Measurements from ENCODE around the gene SPO11.

The SPO11 gene

GRCh38 chr20:57310821-57311514 lies 18.6 kb upstream of the SPO11 start:
- no peak overlapping the region for H3K27ac ChIP-seq (ENCODE audit: low read length)
- no peaks in the 10 kb centered on the region for H3K36me3 ChIP-seq (ENCODE audit: control insufficient read depth in 2 of 2, insufficient read depth in 2 of 2, low read length in 2 of 2)
- H3K9ac ChIP-seq (ENCODE audit: low read length in 2 of 2) = no peak overlapping the region
- peaks cover 6 to 8% of the 10 kb centered on the region in 2 donors for H3K27me3 ChIP-seq (ENCODE audit: control insufficient read depth in 1 of 2, insufficient read depth in 2 of 2, low read length in 2 of 2)
- H3K9me3 ChIP-seq (ENCODE audit: control insufficient read depth in 2 of 2, low read length in 2 of 2) = no peaks in the 10 kb centered on the region
- no peaks in the 10 kb centered on the region for H3K4me1 ChIP-seq (ENCODE audit: control insufficient read depth, insufficient read depth, low read length)
- no peak overlapping the region for H3K4me3 ChIP-seq (ENCODE audit: low read length in 2 of 2)

DNA sequence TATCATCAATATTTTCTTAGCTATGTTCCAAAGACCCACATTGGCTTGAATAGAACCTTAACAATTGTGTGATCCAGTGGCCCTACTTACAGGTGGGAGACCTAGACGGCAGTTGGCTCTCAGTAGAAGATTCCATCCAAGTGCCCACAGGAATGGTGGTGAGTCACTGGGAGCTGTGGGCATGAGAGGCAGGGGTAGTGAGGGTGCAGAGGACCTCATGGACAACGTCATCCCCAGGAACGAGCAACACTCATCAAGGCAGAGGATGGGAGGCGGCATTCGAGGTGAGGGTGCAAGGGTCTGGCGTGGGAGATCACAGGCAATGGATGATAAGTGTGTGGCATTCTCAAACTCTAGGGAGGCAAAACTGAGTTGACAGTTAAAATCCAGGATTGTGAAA lies 17.5 kb upstream of the SPO11 start:
- Histone ChIP-seq H3K27ac (ENCODE audit: low read length) (no peak overlapping the region), H3K36me3 (ENCODE audit: control insufficient read depth in 2 of 2, insufficient read depth in 2 of 2, low read length in 2 of 2) (no peaks in the 10 kb centered on the region), H3K4me1 (ENCODE audit: control insufficient read depth, insufficient read depth, low read length) (no peaks in the 10 kb centered on the region), H3K27me3 (ENCODE audit: control insufficient read depth in 1 of 2, insufficient read depth in 2 of 2, low read length in 2 of 2) (peaks cover 6 to 8% of the 10 kb centered on the region in 2 donors), H3K9ac (ENCODE audit: low read length in 2 of 2) (no peak overlapping the region), H3K4me3 (ENCODE audit: low read length in 2 of 2) (no peak overlapping the region), H3K9me3 (ENCODE audit: control insufficient read depth in 2 of 2, low read length in 2 of 2) (no peaks in the 10 kb centered on the region)

- Histone ChIP-seq H3K4me1 (ENCODE audit: control insufficient read depth, insufficient read depth, low read length) (no peaks in the 10 kb centered on the region), H3K27me3 (ENCODE audit: control insufficient read depth in 1 of 2, insufficient read depth in 2 of 2, low read length in 2 of 2) (peaks cover 3 to 8% of the 10 kb centered on the region in 2 donors), H3K9ac (ENCODE audit: low read length in 2 of 2) (no peak overlapping the region), H3K36me3 (ENCODE audit: control insufficient read depth in 2 of 2, insufficient read depth in 2 of 2, low read length in 2 of 2) (no peaks in the 10 kb centered on the region), H3K9me3 (ENCODE audit: control insufficient read depth in 2 of 2, low read length in 2 of 2) (no peaks in the 10 kb centered on the region), H3K27ac (ENCODE audit: low read length) (no peak overlapping the region), H3K4me3 (ENCODE audit: low read length in 2 of 2) (no peak overlapping the region)
Measured at GRCh38 chr20:57313230-57313629, 16.4 kb upstream of the SPO11 start.

DNA sequence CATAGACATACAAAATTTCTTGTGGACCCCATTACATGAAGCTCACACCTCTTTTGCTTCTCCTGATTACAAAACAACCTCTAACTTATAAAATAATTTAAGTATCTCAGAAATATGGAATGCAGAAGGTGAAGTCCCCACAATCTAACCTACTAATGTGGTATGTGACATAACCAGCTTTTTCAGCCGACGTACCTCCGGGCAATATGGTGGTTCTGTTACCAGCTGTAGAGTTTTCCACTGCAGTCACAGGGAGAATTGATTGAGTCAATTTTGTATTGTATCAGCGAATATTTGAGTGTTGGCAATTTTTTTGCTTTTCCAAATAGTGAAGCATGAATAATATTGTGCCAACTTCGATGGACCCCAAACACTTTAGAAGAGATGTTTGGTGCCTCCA lies 15.7 kb upstream of the SPO11 start:
- no peak overlapping the region for H3K27ac ChIP-seq (ENCODE audit: low read length)
- H3K4me3 ChIP-seq (ENCODE audit: low read length in 2 of 2) = no peak overlapping the region
- H3K27me3 ChIP-seq (ENCODE audit: control insufficient read depth in 1 of 2, insufficient read depth in 2 of 2, low read length in 2 of 2) = peaks cover 3 to 8% of the 10 kb centered on the region in 2 donors
- no peaks in the 10 kb centered on the region for H3K36me3 ChIP-seq (ENCODE audit: control insufficient read depth in 2 of 2, insufficient read depth in 2 of 2, low read length in 2 of 2)
- H3K9me3 ChIP-seq (ENCODE audit: control insufficient read depth in 2 of 2, low read length in 2 of 2) = no peaks in the 10 kb centered on the region
- no peak overlapping the region for H3K9ac ChIP-seq (ENCODE audit: low read length in 2 of 2)
- no peaks in the 10 kb centered on the region for H3K4me1 ChIP-seq (ENCODE audit: control insufficient read depth, insufficient read depth, low read length)

- no peak overlapping the region for H3K4me3 ChIP-seq (ENCODE audit: low read length in 2 of 2)
- H3K9ac ChIP-seq (ENCODE audit: low read length in 2 of 2) = no peak overlapping the region
- peaks cover 3 to 6% of the 10 kb centered on the region in 2 donors for H3K27me3 ChIP-seq (ENCODE audit: control insufficient read depth in 1 of 2, insufficient read depth in 2 of 2, low read length in 2 of 2)
- no peaks in the 10 kb centered on the region for H3K36me3 ChIP-seq (ENCODE audit: control insufficient read depth in 2 of 2, insufficient read depth in 2 of 2, low read length in 2 of 2)
- H3K27ac ChIP-seq (ENCODE audit: low read length) = no peak overlapping the region
- no peaks in the 10 kb centered on the region for H3K4me1 ChIP-seq (ENCODE audit: control insufficient read depth, insufficient read depth, low read length)
- no peaks in the 10 kb centered on the region for H3K9me3 ChIP-seq (ENCODE audit: control insufficient read depth in 2 of 2, low read length in 2 of 2)
Measured at GRCh38 chr20:57315083-57315975, 14.3 kb upstream of the SPO11 start.

- H3K4me3 ChIP-seq (ENCODE audit: low read length in 2 of 2) = no peak overlapping the region
Measured at GRCh38 chr20:57315976-57316480, 13.6 kb upstream of the SPO11 start.

GRCh38 chr20:57316795-57317201 lies 12.8 kb upstream of the SPO11 start:
- Histone ChIP-seq H3K9ac (ENCODE audit: low read length in 2 of 2) (no peak overlapping the region), H3K9me3 (ENCODE audit: control insufficient read depth in 2 of 2, low read length in 2 of 2) (no peaks in the 10 kb centered on the region), H3K36me3 (ENCODE audit: control insufficient read depth in 2 of 2, insufficient read depth in 2 of 2, low read length in 2 of 2) (no peaks in the 10 kb centered on the region), H3K4me1 (ENCODE audit: control insufficient read depth, insufficient read depth, low read length) (no peaks in the 10 kb centered on the region), H3K27ac (ENCODE audit: low read length) (no peak overlapping the region), H3K27me3 (ENCODE audit: control insufficient read depth in 1 of 2, insufficient read depth in 2 of 2, low read length in 2 of 2) (peaks cover 5 to 12% of the 10 kb centered on the region in 2 donors), H3K4me3 (ENCODE audit: low read length in 2 of 2) (no peak overlapping the region)

More at GRCh38 chr20:57315976-57316480, 13.6 kb upstream of the SPO11 start:
- Histone ChIP-seq H3K4me1 (ENCODE audit: control insufficient read depth, insufficient read depth, low read length) (no peaks in the 10 kb centered on the region), H3K9me3 (ENCODE audit: control insufficient read depth in 2 of 2, low read length in 2 of 2) (no peaks in the 10 kb centered on the region), H3K27ac (ENCODE audit: low read length) (no peak overlapping the region), H3K9ac (ENCODE audit: low read length in 2 of 2) (no peak overlapping the region), H3K27me3 (ENCODE audit: control insufficient read depth in 1 of 2, insufficient read depth in 2 of 2, low read length in 2 of 2) (peaks cover 3 to 6% of the 10 kb centered on the region in 2 donors), H3K36me3 (ENCODE audit: control insufficient read depth in 2 of 2, insufficient read depth in 2 of 2, low read length in 2 of 2) (no peaks in the 10 kb centered on the region)

DNA sequence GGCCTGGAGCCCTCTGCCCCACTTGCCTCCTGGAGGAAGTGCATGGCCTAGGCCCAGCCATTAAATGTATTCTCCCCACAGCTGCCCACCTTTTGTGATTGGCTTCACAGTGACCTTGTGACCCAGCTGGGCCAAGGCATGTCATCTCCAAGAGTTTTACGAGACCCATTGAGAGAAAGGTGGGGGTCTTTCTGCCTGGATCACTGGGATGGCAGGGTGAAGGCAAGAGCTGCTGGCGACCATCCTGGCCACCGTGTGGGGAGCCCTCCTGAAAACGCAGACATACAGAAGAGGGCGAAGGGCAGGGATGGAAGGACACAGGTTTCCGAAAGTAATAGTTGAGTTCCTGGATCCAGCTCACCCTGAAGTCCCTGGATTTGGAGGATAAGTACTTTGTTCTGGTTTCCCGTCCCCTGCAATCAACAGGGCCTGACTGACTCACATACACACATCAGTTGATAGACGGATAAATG lies 12.3 kb upstream of the SPO11 start:
- no peaks in the 10 kb centered on the region for H3K4me1 ChIP-seq (ENCODE audit: control insufficient read depth, insufficient read depth, low read length)
- H3K27ac ChIP-seq (ENCODE audit: low read length) = no peak overlapping the region
- peaks cover 9 to 13% of the 10 kb centered on the region in 2 donors for H3K27me3 ChIP-seq (ENCODE audit: control insufficient read depth in 1 of 2, insufficient read depth in 2 of 2, low read length in 2 of 2)
- no peaks in the 10 kb centered on the region for H3K36me3 ChIP-seq (ENCODE audit: control insufficient read depth in 2 of 2, insufficient read depth in 2 of 2, low read length in 2 of 2)
- no peaks in the 10 kb centered on the region for H3K9me3 ChIP-seq (ENCODE audit: control insufficient read depth in 2 of 2, low read length in 2 of 2)
- no peak overlapping the region for H3K9ac ChIP-seq (ENCODE audit: low read length in 2 of 2)
- no peak overlapping the region for H3K4me3 ChIP-seq (ENCODE audit: low read length in 2 of 2)

GRCh38 chr20:57317789-57318371 lies 11.7 kb upstream of the SPO11 start:
- Histone ChIP-seq H3K27ac (ENCODE audit: low read length) (no peak overlapping the region), H3K4me3 (ENCODE audit: low read length in 2 of 2) (no peak overlapping the region), H3K9ac (ENCODE audit: low read length in 2 of 2) (no peak overlapping the region), H3K4me1 (ENCODE audit: control insufficient read depth, insufficient read depth, low read length) (no peaks in the 10 kb centered on the region), H3K27me3 (ENCODE audit: control insufficient read depth in 1 of 2, insufficient read depth in 2 of 2, low read length in 2 of 2) (peaks cover 9 to 11% of the 10 kb centered on the region in 2 donors), H3K36me3 (ENCODE audit: control insufficient read depth in 2 of 2, insufficient read depth in 2 of 2, low read length in 2 of 2) (no peaks in the 10 kb centered on the region), H3K9me3 (ENCODE audit: control insufficient read depth in 2 of 2, low read length in 2 of 2) (no peaks in the 10 kb centered on the region)

DNA sequence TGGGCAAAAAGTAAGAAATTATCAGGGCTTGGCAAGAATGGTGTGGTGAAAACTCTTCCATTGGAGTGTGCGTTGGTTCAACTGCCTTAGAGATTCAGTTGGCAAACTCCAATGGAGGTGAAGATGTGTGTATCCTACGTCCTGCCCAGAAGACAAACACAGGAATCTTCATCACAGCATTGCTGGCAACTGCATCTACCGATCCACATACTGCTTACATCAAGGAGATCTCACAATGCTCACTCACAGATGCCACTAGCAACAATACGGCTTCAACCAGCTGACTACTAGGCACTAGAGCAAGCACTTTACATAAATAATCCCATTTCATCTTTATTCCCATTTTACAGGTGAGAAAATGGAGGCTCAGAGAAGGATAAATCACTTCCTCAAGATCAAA lies 10.0 kb upstream of the SPO11 start:
- Histone ChIP-seq H3K36me3 (ENCODE audit: control insufficient read depth in 2 of 2, insufficient read depth in 2 of 2, low read length in 2 of 2) (no peaks in the 10 kb centered on the region), H3K9me3 (ENCODE audit: control insufficient read depth in 2 of 2, low read length in 2 of 2) (no peaks in the 10 kb centered on the region), H3K27ac (ENCODE audit: low read length) (no peak overlapping the region), H3K27me3 (ENCODE audit: control insufficient read depth in 1 of 2, insufficient read depth in 2 of 2, low read length in 2 of 2) (peaks cover 6 to 9% of the 10 kb centered on the region in 2 donors), H3K9ac (ENCODE audit: low read length in 2 of 2) (no peak overlapping the region), H3K4me1 (ENCODE audit: control insufficient read depth, insufficient read depth, low read length) (no peaks in the 10 kb centered on the region), H3K4me3 (ENCODE audit: low read length in 2 of 2) (no peak overlapping the region)
